GM18505 (cell line): ENCODE results near the gene PAPLN.
A peak's percentile ranks its signal among the peaks of the same experiment; 100 is the strongest.
"Not testable (repeated sequence)": the region's sequence is repeated elsewhere in the genome, so short reads cannot be mapped to it uniquely, and the experiment has no call there.

Experiments used
- ATAC-seq: cut with Tn5 transposase; IDR thresholded peaks from one replicate; pipeline ENCODE4 v1.9.1; 2021; ENCODE audit not compliant: unreplicated experiment
- POLR2A ChIP-seq: IDR thresholded peaks from 4 replicates; pipeline ENCODE4 v1.6.1; 2011; ENCODE audit warnings: borderline replicate concordance; ENCODE audit not compliant: insufficient read depth, insufficient read length; ENCODE audit errors: extremely low read depth

Gene PAPLN

DNA sequence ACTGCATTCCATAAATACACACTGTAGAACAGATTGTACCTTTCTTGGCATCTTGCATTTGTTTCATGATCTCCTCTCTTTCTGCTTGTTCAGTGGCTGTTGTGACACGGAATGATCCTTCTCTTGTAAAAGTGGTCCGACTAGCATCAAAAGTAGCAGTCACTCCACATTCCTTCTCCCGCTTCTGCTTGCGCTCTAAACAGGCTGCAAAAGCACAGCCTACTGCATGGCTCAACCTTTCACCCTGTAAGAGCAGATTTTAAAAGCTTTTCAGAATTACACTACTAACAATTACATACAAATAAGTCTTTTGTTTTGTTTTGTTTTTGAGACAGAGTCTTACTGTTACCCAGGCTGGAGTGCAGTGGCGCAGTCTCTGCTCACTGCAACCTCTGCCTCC lies 49.8 kb downstream of the PAPLN start:
- no peak for ATAC-seq
- no peak for TF ChIP-seq POLR2A

DNA sequence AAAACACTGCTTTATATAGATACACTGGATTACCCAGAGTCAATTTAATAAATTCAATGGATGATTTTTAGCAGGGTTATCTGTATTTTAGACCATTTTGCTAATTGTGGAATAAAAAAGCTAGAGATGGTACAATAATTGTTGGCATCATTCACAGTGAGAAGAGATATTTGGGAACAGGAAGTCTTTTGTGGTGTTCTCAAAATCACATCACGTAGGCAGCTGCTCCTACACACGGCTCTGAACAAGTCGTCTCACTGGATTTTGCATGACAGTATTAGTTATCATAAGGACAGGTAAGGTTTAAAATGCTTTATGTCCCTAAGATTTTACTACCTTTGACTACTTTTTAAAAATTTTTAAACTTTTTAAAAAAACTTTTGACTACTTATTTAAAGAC lies 52.0 kb downstream of the PAPLN start:
- ATAC-seq = no peak
- no peak for TF ChIP-seq POLR2A

DNA sequence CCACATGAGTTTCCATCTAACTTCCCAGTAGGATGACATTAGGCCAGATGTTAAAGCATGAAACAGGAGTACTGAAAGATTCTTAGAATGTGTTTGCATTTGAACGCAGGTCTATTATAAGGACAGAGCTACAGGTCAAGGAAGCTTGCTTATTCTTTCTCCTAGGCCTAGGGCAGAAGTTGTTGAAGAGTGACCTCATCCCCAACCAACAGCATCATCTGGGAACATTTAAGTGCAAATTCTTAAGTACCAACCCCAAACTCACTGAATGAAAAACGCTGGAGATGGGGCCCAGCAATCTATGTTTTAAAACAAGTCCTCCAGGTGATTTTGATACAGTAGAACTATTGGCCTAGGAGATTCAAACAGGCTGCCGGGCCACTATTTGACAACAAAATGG lies 52.4 kb downstream of the PAPLN start:
- no peak for TF ChIP-seq POLR2A
- ATAC-seq = no peak

DNA sequence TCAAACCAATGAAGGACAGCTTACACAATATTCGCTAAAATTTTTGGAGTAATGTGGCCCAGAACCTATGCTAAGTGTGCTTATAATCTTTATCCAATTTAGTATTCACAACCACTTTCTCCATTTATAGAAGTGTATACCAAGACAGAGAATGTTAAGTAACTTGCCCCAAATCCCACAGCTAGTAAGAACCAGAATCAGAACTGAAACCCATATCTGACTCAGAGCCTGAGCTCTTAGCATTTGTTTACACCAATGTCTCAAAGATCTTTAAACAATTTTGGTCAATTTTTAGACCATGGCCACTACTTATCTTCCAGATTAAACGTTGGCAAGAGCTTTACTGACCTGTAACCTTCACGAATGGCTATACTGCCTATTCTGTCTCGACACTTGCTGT lies 53.0 kb downstream of the PAPLN start:
- ATAC-seq = peak; percentile 52
- TF ChIP-seq POLR2A = no peak

DNA sequence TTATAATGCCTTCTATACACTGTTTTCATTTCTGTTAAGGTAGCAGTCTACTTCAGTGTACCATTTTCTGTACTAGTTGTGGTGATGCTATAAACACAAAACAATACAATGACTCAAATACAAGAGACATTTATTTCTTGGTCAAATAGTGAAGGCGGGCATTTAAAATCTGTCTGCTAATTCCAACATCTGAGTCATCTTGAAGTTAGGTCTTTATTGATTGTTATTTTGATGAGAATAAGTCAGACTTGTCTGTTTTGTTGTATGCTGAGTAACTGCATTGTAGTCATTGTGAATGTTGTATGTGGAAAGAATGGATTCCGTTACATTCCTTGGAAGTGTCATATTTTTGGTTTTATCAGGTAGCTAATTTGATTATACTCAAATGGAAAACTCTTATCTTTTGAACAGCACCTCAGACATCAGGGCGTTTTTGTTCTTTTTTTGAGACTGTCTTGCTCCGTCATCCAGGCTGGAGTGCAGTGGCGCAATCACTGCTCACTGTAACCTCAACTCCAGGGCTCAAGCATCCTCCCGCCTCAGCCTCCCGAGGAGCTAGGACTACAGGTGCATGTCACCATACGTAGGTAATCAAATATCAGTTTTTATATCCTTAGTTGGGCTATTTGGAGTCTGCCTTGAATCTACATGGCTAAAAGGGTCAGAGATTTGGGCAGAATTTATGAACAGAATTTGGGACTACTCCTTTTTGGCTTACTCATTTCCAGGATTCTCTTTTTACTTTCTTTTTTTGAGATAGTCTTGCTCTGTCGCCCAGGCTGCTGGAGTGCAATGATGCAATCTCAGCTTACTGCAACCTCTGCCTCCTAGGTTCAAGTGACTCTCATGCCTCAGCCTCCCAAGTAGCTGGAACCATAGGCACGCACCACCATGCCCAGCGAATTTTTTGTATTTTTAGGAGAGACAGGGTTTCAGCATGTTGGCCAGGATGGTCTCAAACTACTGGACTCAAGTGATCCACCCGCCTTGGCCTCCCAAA lies 56.8 kb downstream of the PAPLN start:
- TF ChIP-seq POLR2A = no peak

DNA sequence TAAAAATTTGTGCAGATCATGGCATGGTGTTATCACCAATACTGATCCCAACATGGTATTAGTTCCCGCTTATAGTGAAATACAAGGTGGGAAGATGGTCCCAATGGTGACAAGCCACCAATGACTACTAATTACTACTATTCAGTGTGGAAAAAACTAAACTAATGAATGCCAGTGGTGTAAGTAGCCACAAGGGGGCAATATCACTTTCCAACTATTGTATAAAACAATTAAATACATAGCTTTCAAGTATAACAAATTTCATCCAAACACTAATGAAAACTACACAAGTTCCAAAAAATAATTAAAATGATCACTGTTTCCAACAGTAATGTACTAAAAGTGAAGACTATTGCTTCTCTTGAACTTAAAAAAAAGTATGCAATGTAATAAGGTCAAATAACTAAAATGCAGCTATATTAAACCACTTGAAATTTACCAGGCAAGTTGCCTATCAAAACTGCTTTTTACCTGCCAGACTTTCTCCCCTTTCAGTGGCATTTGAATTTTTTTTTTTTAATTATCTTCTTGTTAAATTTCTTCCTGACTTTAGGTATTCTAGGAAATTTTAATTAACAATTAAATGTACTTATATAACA lies 58.0 kb downstream of the PAPLN start:
- no peak for ATAC-seq

More for the DNA sequence above, 56.8 kb downstream of the PAPLN start:
- no peak for ATAC-seq

DNA sequence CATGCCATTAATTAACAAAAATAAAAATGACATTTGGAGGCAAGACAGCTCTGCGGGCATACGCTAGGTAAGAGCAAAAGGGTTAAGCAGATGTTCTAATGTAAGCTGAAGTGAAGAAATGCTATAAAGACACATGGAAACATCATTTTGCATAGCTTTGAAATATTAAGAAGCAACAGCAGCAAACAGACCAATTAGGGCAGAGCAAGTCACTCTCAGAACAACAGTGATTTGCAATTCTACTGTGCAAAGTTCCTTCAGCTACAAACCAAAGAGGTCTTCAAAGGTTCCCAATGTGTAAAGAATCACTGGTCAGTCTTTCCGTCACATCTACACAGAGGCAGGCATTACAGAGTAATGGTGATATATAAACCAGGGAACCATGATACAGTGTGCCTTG lies 68.2 kb downstream of the PAPLN start:
- no peak for ATAC-seq
- TF ChIP-seq POLR2A = no peak

More for the DNA sequence above, 58.0 kb downstream of the PAPLN start:
- TF ChIP-seq POLR2A = no peak

DNA sequence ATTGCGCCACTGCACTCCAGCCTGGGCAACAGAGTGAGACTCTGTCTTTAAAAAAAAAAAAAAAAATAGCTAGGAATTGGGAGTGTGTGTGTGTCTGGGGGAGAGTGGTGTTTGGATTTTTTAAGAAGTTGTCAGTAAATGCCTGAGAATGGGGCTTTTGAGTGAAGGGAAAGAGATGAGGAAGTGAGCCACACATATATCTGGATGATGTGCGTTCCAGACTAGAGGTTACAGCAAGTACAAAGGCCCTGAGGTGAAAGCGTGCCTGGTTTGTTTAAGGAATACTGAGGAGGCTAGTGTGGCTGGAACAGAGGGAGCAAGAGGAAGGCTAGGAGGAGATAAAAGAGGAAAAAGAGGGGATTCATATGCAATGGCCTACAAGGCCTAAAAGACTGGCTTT lies 70.0 kb downstream of the PAPLN start:
- no peak for ATAC-seq
- TF ChIP-seq POLR2A = no peak

DNA sequence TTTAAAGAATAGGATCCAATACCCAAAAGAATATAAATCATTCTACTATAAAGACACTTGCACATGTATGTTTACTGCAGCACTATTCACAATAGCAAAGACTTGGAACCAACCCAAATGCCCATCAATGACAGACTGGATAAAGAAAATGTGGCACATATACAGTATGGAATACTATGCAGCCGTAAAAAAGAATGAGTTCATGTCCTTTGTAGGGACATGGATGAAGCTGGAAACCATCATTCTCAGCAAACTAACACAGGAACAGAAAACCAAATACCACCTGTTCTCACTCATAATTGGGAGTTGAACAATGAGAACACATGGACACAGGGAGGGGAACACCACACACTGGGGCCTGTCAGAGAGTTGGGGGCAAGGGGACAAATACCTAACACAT lies 71.9 kb downstream of the PAPLN start:
- ATAC-seq = not testable (repeated sequence)

DNA sequence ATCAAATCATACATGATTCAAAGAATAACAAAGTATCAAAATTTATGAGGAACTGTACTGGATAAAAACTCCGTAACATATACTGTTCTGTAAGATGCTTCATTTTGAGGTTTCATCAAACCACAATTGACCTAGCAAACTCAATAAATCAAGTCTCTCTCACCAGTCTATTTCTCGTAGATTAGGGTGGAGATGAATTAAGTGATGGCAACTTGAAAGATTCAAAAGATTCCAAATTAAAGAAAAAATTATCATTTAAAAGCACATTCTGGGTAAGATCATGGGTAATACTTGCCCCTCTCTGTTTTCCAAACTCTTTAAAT lies 74.4 kb downstream of the PAPLN start:
- ATAC-seq = no peak
- TF ChIP-seq POLR2A = no peak

DNA sequence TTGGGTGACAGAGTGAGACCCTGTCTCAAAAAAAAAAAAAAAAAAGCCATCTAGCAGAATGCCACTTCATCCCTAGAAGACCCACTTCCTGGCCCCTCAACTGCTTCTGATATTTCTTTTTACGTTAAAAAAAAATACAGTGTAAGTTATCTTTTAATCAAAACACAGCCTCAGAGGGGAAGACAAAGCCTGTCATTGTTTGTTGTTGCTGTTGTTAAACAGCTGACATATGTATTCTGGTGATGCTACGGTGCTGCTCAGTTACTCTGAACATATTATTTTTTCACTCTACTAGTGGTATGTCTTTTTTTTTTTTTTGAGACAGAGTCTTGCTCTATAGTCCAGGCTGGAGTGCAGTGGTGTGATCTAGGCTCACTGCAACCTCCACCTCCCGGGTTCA lies 75.4 kb downstream of the PAPLN start:
- ATAC-seq = no peak
- no peak for TF ChIP-seq POLR2A

DNA sequence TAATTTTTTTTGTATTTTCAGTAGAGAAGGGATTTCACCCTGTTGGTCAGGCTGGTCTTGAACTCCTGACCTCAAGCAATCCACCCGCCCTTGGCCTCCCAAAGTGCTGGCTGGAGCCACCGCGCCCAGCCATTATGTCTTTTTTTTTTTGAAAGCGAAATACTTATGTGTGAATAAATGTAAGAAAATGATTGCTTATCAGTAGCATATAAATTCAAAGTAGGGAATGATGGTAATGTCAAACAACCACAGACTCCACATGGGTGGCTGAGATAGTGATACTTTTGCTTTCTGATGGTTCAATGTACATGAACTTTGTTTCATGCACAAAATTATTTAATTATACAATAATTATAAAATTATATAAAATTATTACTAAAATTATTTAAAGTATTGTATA lies 75.8 kb downstream of the PAPLN start:
- no peak for ATAC-seq
- TF ChIP-seq POLR2A = no peak

DNA sequence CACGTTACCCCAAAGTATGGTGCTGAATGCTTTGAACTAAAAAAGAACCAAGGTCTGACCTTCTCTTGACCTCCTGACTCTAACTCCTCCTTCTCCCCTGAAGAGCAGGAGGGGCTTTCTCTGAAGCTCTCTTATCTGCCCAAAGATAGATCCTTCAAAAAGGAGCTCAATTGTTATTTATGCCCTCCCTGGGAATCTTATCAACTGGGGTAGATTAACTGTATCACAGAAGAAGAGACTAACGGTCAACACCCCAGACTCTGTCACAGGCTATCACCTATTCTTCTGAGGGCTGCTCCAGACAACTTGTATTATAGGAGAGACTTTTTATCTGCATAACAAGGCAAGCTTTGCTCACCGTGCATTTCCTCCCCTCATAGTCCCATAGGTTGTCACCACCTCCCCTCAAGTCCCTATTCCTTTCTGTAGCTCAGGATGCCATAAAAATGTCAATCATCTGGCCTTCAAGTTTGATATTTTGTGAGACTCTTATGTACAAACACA lies 86.6 kb downstream of the PAPLN start:
- no peak for ATAC-seq

More for the DNA sequence above, 86.6 kb downstream of the PAPLN start:
- no peak for TF ChIP-seq POLR2A
